ENCODE data around the gene ECSCR.
"Not testable (repeated sequence)": the region's sequence is repeated elsewhere in the genome, so short reads cannot be mapped to it uniquely, and the experiment has no call there.

Gene ECSCR

DNA sequence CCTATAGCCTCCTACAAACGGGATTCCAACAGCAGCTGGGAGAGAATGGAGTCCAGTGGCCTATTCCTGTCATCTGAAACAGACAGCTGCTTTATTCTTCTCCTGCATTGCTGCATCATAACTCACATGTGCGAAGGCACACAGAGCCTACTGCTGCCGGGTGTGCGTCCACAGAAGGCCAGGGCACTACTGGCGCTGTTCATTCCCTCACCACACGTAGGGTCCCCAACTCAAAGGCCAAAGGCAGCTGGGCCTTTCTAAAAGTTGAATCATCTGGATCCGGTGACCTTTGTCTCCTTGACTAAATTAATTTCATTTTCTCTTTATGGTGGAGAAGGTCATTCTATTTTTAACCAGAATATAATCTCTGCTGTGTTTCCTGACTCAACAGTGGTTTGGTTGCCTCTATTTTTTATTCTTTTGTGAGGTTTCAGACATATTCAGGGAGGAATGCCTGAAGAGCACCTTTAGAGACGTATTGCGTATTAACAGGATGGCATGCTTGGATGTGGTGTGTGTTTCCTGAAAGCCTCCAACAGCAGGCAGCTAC is 47.9 kb downstream of the ECSCR start:
- DNase-seq: peak in 23 of 56 donors; percentile 19 to 71 (median 36)

DNA sequence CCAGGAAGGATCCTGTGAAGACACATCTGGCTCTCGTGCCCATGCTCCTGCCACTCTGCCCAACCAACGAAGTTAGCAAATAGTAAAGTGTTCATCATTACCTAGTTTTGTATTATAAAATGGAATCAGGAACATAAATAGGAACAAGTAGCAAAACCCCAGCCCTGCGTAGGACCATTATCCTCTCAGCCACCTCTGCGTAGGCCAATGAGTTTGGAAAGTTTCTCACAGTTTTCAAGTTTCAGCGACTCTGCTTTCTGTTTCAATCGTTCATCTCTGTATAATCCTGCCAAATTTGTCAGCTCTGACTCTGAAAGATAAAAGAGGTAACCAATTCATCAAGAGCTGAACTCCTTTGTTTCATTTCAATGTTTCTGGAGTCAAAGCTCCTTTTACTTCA is 48.6 kb downstream of the ECSCR start:
- DNase-seq: no peak

DNA sequence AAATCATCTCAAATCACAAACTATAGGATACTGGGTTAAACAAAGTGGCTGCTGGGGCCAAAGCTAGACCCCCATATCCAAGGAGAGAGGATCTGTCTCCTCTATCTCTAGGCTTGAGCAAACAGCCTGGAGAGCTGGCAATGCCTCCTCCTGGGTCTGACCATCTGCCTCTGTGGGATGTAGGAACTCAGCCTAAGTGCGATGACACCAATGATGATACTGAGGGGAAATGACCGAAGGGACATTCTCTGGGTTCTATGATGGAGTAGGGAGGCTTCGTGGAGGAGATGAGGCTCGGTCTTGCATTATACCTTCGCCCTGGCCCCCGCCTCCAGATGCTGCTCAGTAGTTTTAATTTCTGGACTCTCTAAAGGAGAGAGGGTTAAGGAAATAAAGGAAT is 49.4 kb downstream of the ECSCR start:
- DNase-seq: no peak

DNA sequence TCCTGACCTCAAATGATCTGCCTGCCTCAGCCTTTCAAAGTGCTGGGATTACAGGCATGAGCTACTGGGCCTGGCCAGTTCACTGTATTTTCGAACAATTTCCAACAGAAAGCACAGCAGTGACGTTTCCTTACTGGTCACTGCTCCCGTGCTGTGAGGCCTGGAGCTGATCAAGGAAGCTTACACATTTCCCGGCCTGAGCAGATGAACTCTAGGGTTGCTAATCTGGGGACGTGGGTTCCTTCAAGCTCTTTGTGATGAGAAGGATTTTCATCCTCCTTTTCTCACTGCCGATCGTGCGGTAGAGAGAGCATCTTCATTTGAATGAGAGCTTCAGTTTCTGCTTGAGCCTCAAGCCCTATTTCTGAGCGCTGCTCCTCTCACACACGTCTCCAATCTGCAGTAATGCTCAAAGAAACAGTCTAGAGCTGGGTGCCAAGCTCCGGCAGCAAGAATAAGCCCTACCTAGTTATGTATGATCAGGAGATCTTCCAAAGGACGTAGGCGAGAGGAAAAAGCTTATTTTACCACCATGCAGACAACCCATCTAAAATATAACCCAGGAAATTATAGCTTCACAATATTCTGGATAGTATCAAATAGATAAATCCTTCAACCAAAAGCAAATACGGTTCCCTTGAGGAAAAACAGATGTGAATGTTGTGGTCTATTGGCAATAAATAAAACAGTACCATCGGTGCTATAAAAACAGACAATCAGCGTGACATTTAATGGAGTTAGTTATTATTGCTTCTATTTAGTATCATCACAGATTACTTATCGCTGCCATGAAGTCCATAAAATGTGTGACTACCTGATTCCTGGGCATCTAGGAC is 51.3 kb downstream of the ECSCR start:
- peak in 7 of 56 donors; percentile 14 to 39 (median 31) for DNase-seq

DNA sequence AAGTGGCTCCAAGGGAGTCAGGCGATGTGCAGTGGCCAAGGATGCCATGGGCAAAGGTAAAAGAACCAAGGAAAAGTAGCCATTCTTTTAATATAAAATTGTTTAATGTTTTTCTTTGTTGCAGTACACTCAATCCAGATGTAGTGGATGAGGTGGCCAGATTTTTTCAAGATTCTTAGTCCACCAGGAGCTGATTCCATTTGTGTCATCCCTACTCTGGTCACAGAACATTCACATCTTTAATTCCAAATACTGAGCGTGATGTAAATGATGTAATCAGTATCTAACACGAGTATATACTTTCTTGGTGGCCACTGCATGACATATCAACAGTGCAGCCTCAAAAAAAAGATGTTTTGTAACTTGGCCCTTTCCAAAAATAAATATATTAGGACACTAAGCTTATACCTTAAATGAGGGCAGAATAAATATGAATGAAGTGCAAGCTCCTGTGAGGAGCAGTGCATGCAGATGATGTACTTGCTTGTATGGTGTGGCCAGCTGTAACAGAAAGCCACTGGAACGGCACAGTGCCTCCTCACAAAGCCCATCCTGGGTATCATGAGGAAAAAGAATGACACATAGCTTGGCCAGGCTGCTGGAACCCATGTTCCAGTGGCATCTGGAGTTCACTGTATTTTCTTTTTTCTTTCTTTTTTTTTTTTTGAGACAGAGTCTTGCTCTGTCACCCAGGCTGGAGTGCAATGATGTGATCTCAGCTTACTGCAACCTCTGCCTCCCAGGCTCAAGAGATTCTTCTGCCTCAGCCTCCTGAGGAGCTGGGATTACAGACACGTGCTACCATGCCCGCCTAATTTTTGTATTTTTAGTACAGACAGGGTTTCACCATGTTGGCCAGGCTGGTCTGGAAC is 52.2 kb downstream of the ECSCR start:
- DNase-seq: no peak

DNA sequence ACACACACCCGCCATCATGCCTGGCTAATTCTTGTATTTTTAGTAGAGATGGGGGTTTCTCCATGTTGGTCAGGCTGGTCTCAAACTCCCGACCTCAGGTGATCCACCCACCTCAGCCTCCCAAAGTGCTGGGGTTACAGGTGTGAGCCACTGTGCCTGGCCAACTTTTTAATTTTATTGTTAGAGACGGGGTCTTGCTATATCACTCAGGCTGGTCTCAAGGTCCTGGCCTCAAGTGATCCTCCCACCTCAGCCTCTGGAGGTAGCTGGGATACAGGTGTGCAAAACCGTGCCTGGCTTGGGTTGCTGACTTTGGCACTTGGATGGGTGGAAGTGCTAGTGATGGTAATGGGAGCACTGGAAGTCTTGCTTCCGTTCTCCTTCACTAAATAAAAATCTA is 53.4 kb downstream of the ECSCR start:
- not testable (repeated sequence) for DNase-seq

DNA sequence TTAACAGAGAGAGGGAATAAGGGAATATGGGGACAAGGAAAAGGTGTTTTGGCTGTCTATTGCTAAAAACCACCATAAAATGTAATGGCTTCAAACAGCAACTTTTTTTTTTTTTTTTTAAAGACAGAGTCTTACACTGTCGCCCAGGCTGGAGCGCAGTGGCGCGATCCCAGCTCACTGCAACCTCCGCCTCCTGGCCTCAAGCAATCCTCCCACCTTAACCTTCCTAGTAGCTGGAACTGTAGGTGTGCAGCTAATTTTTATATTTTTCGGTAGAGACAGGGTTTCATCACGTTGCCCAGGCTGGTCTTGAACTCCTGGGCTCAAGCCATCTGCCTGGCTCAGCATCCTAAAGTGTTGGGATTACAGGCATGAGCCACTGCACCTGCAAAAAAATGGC is 54.4 kb downstream of the ECSCR start:
- no peak for DNase-seq

DNA sequence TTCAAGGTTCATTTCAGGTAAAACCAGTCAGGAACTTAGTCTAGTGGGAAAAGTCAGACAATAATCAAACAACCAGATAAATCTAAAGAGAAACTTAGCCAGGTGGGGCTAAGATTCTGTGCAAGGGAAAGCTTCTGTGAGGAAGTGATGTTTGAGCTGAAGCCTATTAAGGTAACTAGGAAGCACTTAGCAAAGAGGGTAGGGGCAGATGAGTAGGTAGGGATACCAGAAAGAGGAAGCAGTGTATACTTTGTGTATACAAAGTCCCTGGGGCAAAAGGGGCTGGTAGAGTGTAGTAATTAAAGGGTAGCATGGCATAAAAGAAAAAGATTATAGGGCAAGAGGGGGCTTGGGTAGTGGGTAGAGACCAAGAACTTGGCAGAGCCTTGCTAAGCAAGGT is 55.0 kb downstream of the ECSCR start:
- DNase-seq: no peak

DNA sequence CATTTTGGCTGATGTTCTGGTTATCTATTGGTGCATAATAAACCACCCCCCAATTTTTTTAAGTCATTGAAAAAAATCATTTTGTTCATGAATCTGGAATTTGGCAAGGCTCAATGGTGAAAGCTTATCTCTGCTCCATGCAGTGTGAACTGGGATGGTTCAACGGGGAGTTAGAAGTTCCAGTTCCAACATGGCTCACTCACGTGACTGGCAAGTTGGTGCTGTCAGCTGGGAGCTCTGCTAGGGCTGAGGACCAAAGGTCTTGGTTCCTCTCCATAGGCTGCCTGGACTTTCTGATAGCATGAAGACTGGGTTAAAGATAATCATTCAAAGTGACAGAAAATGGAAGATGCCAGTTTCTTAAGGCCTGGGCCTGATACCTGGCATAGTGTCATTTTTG is 55.6 kb downstream of the ECSCR start:
- DNase-seq: no peak

DNA sequence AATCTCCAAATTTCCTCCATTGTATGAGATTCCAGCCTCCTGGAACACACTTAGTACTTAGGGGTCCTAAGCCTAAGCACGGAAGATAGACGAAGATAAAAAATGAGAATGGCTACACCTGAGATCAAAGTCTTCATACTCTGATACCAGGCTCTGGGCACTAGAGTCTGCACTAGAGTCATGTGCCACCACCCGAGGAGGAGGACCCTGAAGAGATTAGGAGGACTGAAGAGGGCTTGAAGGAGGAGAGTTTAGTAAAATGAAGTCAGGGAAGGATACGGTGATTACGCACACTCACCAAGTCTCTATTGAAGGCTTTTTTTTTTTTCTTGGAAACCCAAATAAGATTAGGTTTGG is 58.1 kb downstream of the ECSCR start:
- no peak for DNase-seq

DNA sequence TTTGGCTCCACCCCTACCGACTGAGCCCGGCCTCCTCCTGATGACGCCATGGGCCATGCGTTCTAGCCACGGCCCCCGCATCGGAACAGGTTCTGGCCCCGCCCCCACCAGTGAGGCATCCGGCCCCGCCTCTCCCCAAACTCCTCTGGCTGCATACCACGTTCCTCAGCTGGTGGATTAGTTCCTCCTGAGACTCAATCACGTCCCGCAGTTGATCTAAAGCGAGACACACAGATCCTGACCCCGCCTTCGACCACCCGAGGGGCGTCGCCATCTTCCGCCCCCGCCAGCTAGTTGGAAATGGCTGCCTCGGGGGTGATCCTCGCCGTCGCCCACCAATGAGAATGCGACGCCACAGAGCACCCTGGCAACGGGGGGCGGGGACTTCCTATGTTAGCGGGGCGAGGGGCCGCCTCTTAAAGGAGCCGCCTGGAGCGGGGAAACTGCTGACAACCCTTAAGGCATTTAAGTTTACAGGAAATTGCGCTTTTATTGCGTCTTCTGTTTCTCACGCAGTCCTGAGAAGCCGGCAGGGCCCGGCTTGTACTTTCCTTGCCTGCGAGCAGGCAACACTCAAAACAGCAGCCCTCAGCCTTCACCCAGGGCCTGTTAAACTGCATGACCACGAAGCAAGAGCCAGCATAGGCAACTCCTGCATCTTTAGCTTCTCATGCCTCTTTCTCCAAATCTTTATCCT is 58.6 kb downstream of the ECSCR start, which contains the start of gene SPATA24:
Gene SPATA24 (minus strand): TSS at position 303 of the 697 bp plus-strand sequence. CDS start 29 bp downstream, at position 274.
- DNase-seq: peak; percentile 77 to 99 (median 96)

DNA sequence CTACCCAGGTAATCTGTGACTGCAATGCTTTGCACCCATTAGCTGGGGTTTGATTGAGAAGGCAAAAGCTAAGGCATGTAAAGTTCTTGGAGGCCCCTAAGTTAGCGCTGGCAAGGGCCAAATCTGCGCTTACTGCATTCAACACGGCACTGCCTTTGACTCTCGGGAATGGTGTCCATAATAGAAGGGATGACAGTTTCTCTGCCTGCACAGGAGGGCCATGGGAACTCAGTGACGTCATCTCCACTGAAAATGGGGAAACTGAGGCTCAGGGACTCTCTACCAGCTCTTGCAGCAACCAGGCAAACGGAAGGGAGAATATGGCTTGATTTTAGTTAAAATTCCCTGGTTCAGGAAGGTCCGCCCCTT is 59.1 kb downstream of the ECSCR start:
- DNase-seq: no peak

DNA sequence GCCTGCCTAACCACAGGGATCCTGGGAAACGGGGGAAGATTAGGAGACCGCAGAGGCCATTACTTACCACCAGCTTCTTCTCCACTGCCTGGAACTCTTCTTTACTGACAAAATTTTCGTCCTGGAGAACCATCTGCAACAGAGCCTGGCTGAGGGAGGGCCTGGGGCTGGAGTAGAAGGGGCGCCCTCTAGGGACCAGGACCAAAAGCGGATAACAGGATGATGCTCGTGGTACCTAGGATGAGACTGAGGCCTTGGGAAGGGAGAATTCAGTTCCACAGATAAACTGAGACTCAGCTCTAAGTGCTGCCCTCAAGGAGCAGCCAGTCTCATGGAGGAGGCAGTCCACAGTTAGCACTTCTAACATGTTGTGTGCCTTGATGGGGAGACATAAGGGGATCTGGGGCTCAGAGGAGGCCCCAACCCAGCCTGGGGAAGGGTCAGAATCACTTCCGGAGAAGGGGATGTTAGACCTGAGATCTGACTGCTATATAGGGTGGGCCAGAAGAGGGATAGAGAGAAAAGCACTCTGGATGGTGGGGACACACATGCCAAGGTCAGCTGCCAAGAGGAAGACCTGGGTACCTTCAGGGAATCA is 59.9 kb downstream of the ECSCR start:
- DNase-seq: no peak

DNA sequence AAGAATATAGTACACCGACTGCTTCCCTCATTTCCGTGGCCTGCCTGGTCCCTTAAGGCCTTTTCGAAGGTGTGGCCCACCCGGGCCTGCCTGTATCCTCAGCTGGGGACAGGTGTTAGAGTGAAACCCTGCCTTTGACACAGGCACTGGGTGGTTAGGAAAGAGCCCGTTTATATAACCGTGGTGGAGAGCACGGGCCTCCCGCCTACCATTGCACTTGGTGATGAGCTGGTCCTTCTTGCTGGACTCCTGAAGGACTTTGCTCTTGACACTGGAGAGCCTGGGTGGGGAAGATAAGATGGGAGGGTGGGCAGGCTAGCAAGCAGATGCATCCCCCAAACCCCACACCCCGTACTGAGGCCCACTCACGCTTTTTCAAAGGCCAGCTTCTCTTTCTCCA is 61.0 kb downstream of the ECSCR start:
- no peak for DNase-seq

DNA sequence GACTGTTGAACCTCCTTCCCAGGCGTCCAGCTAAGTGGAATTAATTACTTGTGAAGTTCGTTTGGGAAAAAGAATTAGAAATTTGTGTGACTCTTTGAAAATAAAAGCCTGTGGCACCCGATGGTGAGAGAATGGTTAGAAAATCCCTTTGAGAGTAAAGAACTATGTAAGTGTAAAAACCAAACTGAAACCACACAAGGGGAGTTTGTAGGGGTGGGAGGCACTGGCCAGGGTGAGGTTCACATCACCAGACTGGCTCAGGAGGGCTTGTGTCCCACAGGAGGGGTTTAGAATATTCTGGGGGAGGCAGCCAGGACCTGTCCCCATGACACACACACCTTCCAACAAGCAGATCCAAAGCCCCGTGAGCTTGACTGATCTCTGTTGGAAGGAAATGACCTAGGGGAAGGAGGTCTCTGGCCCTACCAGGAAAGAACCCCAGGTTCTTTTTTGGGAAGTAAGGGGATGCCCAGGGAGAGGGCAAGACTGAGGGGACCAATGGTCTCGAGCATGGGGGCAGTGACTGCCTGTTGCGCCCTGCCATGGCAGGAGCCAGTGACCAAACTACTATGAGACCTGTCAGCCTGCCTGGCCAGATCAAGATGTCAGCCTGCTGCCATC is 62.9 kb downstream of the ECSCR start:
- DNase-seq: no peak
